Measurements from ENCODE around the gene VLDLR.

VLDLR gene

GRCh38 chr9:2597483-2597882 lies 24.1 kb upstream of the VLDLR start:
- Histone ChIP-seq H3K27ac (no peak overlapping the region), H3K4me3 (no peak overlapping the region)
- no peak for TF ChIP-seq CTCF (IDR thresholded peaks at IDR 0.05)
- DNase-seq (ENCODE audit: low spot score), result no peak

GRCh38 chr9:2599896-2600295 lies 21.7 kb upstream of the VLDLR start:
- TF ChIP-seq CTCF (IDR thresholded peaks at IDR 0.05), result no peak
- DNase-seq (ENCODE audit: low spot score), result no peak
- no peak overlapping the region for H3K4me3 ChIP-seq
- H3K27ac ChIP-seq, result no peak overlapping the region

GRCh38 chr9:2600307-2600706 lies 21.3 kb upstream of the VLDLR start:
- no peak for DNase-seq (ENCODE audit: low spot score)
- H3K27ac ChIP-seq, result no peak overlapping the region
- no peak overlapping the region for H3K4me3 ChIP-seq
- no peak for TF ChIP-seq CTCF (IDR thresholded peaks at IDR 0.05)

GRCh38 chr9:2601785-2602378 lies 19.7 kb upstream of the VLDLR start:
- H3K27ac ChIP-seq, result no peak overlapping the region
- TF ChIP-seq CTCF (IDR thresholded peaks at IDR 0.05), result no peak

GRCh38 chr9:2602704-2603116 lies 18.9 kb upstream of the VLDLR start:
- DNase-seq (ENCODE audit: low spot score), result no peak
- H3K27ac ChIP-seq, result no peak overlapping the region
- TF ChIP-seq CTCF (IDR thresholded peaks at IDR 0.05), result no peak
- H3K4me3 ChIP-seq, result no peak overlapping the region

More at GRCh38 chr9:2601785-2602378, 19.7 kb upstream of the VLDLR start:
- no peak overlapping the region for H3K4me3 ChIP-seq
- DNase-seq (ENCODE audit: low spot score), result no peak

- Histone ChIP-seq H3K27ac (no peak overlapping the region), H3K4me3 (no peak overlapping the region)
- no peak for DNase-seq (ENCODE audit: low spot score)
- TF ChIP-seq CTCF (IDR thresholded peaks at IDR 0.05), result no peak
Measured at GRCh38 chr9:2603621-2604020, 18.0 kb upstream of the VLDLR start.

- DNase-seq (ENCODE audit: low spot score), result no peak
- no peak overlapping the region for H3K27ac ChIP-seq
- TF ChIP-seq CTCF (IDR thresholded peaks at IDR 0.05), result no peak
- no peak overlapping the region for H3K4me3 ChIP-seq
Measured at GRCh38 chr9:2605246-2605645, 16.3 kb upstream of the VLDLR start.
